ENCODE measurements around the gene HDAC4. TPM values are rescaled to one million over a fixed set of nuclear protein-coding genes. Genes with fewer than 3 reads are reported as not detected.

The HDAC4 gene
- total and polyA plus RNA-seq, 2 of the 8 experiments (the other 6 are each of a cell fraction or from before 2014, with no cell fraction given), result 15.4 to 31.5 TPM

DNA sequence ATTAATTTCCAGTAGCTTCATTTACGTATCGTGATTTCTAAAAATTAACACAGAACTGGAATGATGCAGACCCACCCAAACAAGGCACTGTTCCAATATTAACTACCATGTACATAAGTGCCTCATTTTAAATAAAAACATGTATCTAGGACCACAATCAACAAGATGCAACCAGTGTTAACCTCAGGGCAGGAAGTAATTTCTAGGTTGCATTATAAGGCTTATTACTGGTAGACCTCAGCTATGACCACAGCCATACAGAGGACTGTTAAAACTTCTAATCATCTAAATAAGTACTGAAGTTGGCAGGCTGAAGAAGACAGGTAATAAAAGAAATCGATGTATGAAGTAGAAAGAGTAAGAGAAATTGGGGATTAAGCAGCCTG is 262.9 kb downstream of the HDAC4 start:
- Histone ChIP-seq H2AFZ (ENCODE audit: low read length) (no peak overlapping the region), H3K9me3 (ENCODE audit: insufficient read depth in 2 of 2, low read depth in 1 of 2, low read length in 1 of 2) (no peaks in the 10 kb centered on the region; a peak in 1 of 4 replicates), H4K20me1 (replicated peaks in 1 of 2; ENCODE audit: control insufficient read depth in 1 of 2, insufficient read depth in 2 of 2, low read length in 2 of 2) (peaks cover 3 to 5% of the 10 kb centered on the region in 2 experiments), H3K18ac (ENCODE audit: extremely low read depth, low read length) (no peak overlapping the region), H3K4me1 (replicated peaks in 1 of 4; ENCODE audit: control insufficient read depth in 3 of 4, insufficient read depth in 4 of 4, low read length in 3 of 4) (no peaks in the 10 kb centered on the region), H3K23ac (ENCODE audit: insufficient read length) (no peak overlapping the region), H3K56ac (replicated peaks; ENCODE audit: insufficient read length, low read depth, low read length) (no peak overlapping the region), H2BK15ac (ENCODE audit: low read length) (no peak overlapping the region), H2BK120ac (replicated peaks; ENCODE audit: low read depth, low read length) (no peak overlapping the region), H3K27ac (ENCODE audit: low read depth, low read length) (no peak overlapping the region), H2BK12ac (ENCODE audit: low read depth, low read length) (no peak overlapping the region), H3K4me3 (ENCODE audit: extremely low read depth in 1 of 4, insufficient read depth in 2 of 4, low read depth in 3 of 4, low read length in 4 of 4) (no peak overlapping the region), H3K4ac (replicated peaks; ENCODE audit: insufficient read length, low read depth, low read length) (no peak overlapping the region), H3K9ac (replicated peaks in 1 of 4; ENCODE audit: extremely low read depth in 1 of 4, low read depth in 3 of 4, low read length in 3 of 4) (no peak overlapping the region), H3K23me2 (ENCODE audit: low read depth, low read length) (no peaks in the 10 kb centered on the region), H3K27me3 (replicated peaks in 1 of 4; ENCODE audit: control insufficient read depth in 3 of 4, extremely low read depth in 1 of 4, insufficient read depth in 3 of 4, low read length in 3 of 4) (no peaks in the 10 kb centered on the region), H2AK5ac (ENCODE audit: low read depth, low read length) (no peak overlapping the region), H4K91ac (replicated peaks; ENCODE audit: insufficient read length, low read length) (no peak overlapping the region), H4K8ac (ENCODE audit: extremely low read depth, insufficient read depth, low read length) (no peak overlapping the region), H3K36me3 (ENCODE audit: control insufficient read depth in 2 of 4, insufficient read depth in 4 of 4, low read length in 3 of 4) (peaks cover 2 to 14% (median 9%) of the 10 kb centered on the region in 4 experiments; a peak in 6 of 8 replicates), H4K5ac (ENCODE audit: insufficient read length, low read depth, low read length) (no peak overlapping the region), H2BK5ac (ENCODE audit: low read depth, low read length) (no peak overlapping the region), H3K79me2 (ENCODE audit: control insufficient read depth in 1 of 2, insufficient read depth in 2 of 2, low read length in 2 of 2) (no peaks in the 10 kb centered on the region), H2BK20ac (ENCODE audit: low read length) (no peak overlapping the region), H3K79me1 (ENCODE audit: low read depth, low read length) (no peaks in the 10 kb centered on the region), H3K4me2 (ENCODE audit: insufficient read depth in 1 of 2, low read depth in 2 of 2, low read length in 2 of 2) (no peak overlapping the region), H3K14ac (ENCODE audit: insufficient read length) (no peak overlapping the region)
- POLR2A ChIA-PET (ENCODE audit: partially characterized antibody), result no interaction called here
- DNase-seq (ENCODE audit: low read depth in 1 of 2, low spot score in 2 of 2) (no peak), FAIRE-seq (no peak)
- CTCF ChIA-PET (ENCODE audit: partially characterized antibody), result interaction anchor here (0.7 to 2.6 kb wide), 6 partner anchors 9 to 171 kb away, joined by 3 to 12 read pairs (median 4); no protein-coding TSS in a partner anchor
- 92 to 100% methylated on average over 1 to 3 of the region's 3 CpGs for WGBS, 2 experiments (ENCODE audit: extremely low coverage in 1 of 2, insufficient coverage in 1 of 2, insufficient read length in 1 of 2, insufficient replicate concordance in 2 of 2, low coverage in 1 of 2, low lambda C conversion rate in 2 of 2, missing lambda C conversion rate in 1 of 2)
- TF ChIP-seq NRF1 (IDR thresholded peaks at IDR 0.05; ENCODE audit: low read depth, low read length) (no peak), RNF2 (IDR thresholded peaks at IDR 0.05; ENCODE audit: borderline replicate concordance, low read depth, low read length, missing control alignments, poor library complexity, severe bottlenecking) (no peak), USF2 (IDR thresholded peaks at IDR 0.05; ENCODE audit: low read length) (no peak), CHD2 (IDR thresholded peaks at IDR 0.05; ENCODE audit: low read length) (no peak), SIX5 (IDR thresholded peaks at IDR 0.05; ENCODE audit: low read depth, low read length) (no peak), SIN3A (conservative IDR thresholded peaks at IDR 0.05 in 1 of 2, IDR thresholded peaks at IDR 0.05 in 1 of 2; ENCODE audit: low read depth in 1 of 2, low read length in 2 of 2) (no peak), SP4 (IDR thresholded peaks at IDR 0.05; ENCODE audit: low read length) (no peak), SIRT6 (IDR thresholded peaks at IDR 0.05; ENCODE audit: low read length) (no peak), ASH2L (IDR thresholded peaks at IDR 0.05; ENCODE audit: low read length) (no peak), CHD1 (IDR thresholded peaks at IDR 0.05; ENCODE audit: low read depth, low read length) (no peak), CBX5 (IDR thresholded peaks at IDR 0.05; ENCODE audit: low read depth, low read length) (no peak), MAFK (IDR thresholded peaks at IDR 0.05; ENCODE audit: low read depth, low read length) (no peak), JUND (IDR thresholded peaks at IDR 0.05; ENCODE audit: low read length) (no peak)
- TF ChIP-seq, protein P1, sequence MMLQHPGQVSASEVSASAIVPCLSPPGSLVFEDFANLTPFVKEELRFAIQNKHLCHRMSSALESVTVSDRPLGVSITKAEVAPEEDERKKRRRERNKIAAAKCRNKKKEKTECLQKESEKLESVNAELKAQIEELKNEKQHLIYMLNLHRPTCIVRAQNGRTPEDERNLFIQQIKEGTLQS (IDR thresholded peaks at IDR 0.05; ENCODE audit: insufficient read depth, low read depth, low read length), result no peak

Data from H1 (cell line).